Glutamatergic neuron (in vitro differentiated cells): ENCODE results near the gene TRAPPC6A. TPM values are rescaled to one million over a fixed set of nuclear protein-coding genes. Genes with fewer than 3 reads are reported as not detected.
A peak's percentile ranks its signal among the peaks of the same experiment; 100 is the strongest.

Experiments used
- DNase-seq: peaks from one replicate; pipeline ENCODE4 v3.0.0; 2022
- H3K27ac Mint-ChIP-seq: one replicate; pipeline ENCODE4 v1.8.0; 2020; ENCODE audit warnings: mild to moderate bottlenecking, mixed read lengths, inconsistent platforms; ENCODE audit not compliant: unreplicated experiment
- H3K27me3 Mint-ChIP-seq: one replicate; pipeline ENCODE4 v1.8.0; 2020; ENCODE audit warnings: mild to moderate bottlenecking, moderate library complexity, mixed read lengths, inconsistent platforms; ENCODE audit not compliant: unreplicated experiment
- H3K36me3 Mint-ChIP-seq: one replicate; pipeline ENCODE4 v1.8.0; 2020; ENCODE audit warnings: mild to moderate bottlenecking, mixed read lengths, inconsistent platforms; ENCODE audit not compliant: unreplicated experiment
- H3K4me1 Mint-ChIP-seq: one replicate; pipeline ENCODE4 v1.8.0; 2020; ENCODE audit warnings: mild to moderate bottlenecking, low read depth, mixed read lengths, inconsistent platforms; ENCODE audit not compliant: unreplicated experiment
- H3K4me3 Mint-ChIP-seq: one replicate; pipeline ENCODE4 v1.8.0; 2020; ENCODE audit warnings: mild to moderate bottlenecking, mixed read lengths, inconsistent platforms; ENCODE audit not compliant: unreplicated experiment
- H3K9me3 Mint-ChIP-seq: one replicate; pipeline ENCODE4 v1.8.0; 2020; ENCODE audit warnings: mild to moderate bottlenecking, moderate library complexity, mixed read lengths, inconsistent platforms; ENCODE audit not compliant: unreplicated experiment
- CTCF ChIP-seq: fragments of 200-600 bp; sonication (generic); IDR thresholded peaks from one replicate; pipeline ENCODE4 v1.5.0; 2021; ENCODE audit not compliant: partially characterized antibody, unreplicated experiment
- total RNA-seq: library from RNA; stranded (reverse); fragmentation: NEBNext Ultra II Directional; extraction: Animal tissue kit (Norgen Biotek cat#: 25700); gene quantifications from one replicate; pipeline ENCODE4 v1.2.1, GENCODE V29; 2021; ENCODE audit not compliant: unreplicated experiment

TRAPPC6A gene
- total RNA-seq, 1 donor from 2014 or later, result 31.6 TPM

- Mint-ChIP-seq H3K27me3 (no peaks in the 10 kb centered on the region), H3K27ac (no peak overlapping the region), H3K4me3 (no peak overlapping the region), H3K9me3 (no peaks in the 10 kb centered on the region), H3K4me1 (no peaks in the 10 kb centered on the region), H3K36me3 (no peaks in the 10 kb centered on the region)
- no peak for DNase-seq
- TF ChIP-seq CTCF, result no peak
These were observed 8.7 kb upstream of the TRAPPC6A start for GRCh38 chr19:45186509-45187334.

- TF ChIP-seq CTCF, result no peak
- H3K27ac Mint-ChIP-seq, result no peak overlapping the region
- peaks cover 4% of the 10 kb centered on the region for H3K4me1 Mint-ChIP-seq
- H3K27me3 Mint-ChIP-seq, result peaks cover 2% of the 10 kb centered on the region
- no peaks in the 10 kb centered on the region for H3K36me3 Mint-ChIP-seq
- DNase-seq, result no peak
- H3K9me3 Mint-ChIP-seq, result peaks cover 3% of the 10 kb centered on the region
- H3K4me3 Mint-ChIP-seq, result no peak overlapping the region
These were observed 6.1 kb upstream of the TRAPPC6A start for GRCh38 chr19:45184115-45184514.

GRCh38 chr19:45182758-45183157, 4.7 kb upstream of the TRAPPC6A start:
- no peaks in the 10 kb centered on the region for H3K36me3 Mint-ChIP-seq
- no peak for DNase-seq
- H3K4me3 Mint-ChIP-seq, result no peak overlapping the region
- no peak for TF ChIP-seq CTCF
- H3K27ac Mint-ChIP-seq, result no peak overlapping the region
- H3K9me3 Mint-ChIP-seq, result peaks cover 11% of the 10 kb centered on the region
- H3K4me1 Mint-ChIP-seq, result peaks cover 4% of the 10 kb centered on the region
- H3K27me3 Mint-ChIP-seq, result peaks cover 7% of the 10 kb centered on the region

GRCh38 chr19:45180936-45181335, 2.9 kb upstream of the TRAPPC6A start:
- Mint-ChIP-seq H3K27ac (no peak overlapping the region), H3K4me3 (peak overlapping the region; percentile 41), H3K36me3 (no peaks in the 10 kb centered on the region), H3K4me1 (peaks cover 4% of the 10 kb centered on the region), H3K27me3 (peaks cover 7% of the 10 kb centered on the region), H3K9me3 (peaks cover 11% of the 10 kb centered on the region)
- TF ChIP-seq CTCF, result no peak
- no peak for DNase-seq

- Mint-ChIP-seq H3K4me1 (peaks cover 4% of the 10 kb centered on the region), H3K36me3 (no peaks in the 10 kb centered on the region), H3K9me3 (peaks cover 11% of the 10 kb centered on the region), H3K27me3 (peaks cover 7% of the 10 kb centered on the region), H3K4me3 (peak overlapping the region; percentile 80), H3K27ac (peak overlapping the region; percentile 22)
- TF ChIP-seq CTCF, result no peak
- no peak for DNase-seq
These were observed 1.9 kb upstream of the TRAPPC6A start for GRCh38 chr19:45179892-45180370.
